Measurements from ENCODE around the gene CEP57L1.

GRCh38 chr6:109088995-109089394, 6.3 kb upstream of the CEP57L1 start:
- TF ChIP-seq, protein P1, sequence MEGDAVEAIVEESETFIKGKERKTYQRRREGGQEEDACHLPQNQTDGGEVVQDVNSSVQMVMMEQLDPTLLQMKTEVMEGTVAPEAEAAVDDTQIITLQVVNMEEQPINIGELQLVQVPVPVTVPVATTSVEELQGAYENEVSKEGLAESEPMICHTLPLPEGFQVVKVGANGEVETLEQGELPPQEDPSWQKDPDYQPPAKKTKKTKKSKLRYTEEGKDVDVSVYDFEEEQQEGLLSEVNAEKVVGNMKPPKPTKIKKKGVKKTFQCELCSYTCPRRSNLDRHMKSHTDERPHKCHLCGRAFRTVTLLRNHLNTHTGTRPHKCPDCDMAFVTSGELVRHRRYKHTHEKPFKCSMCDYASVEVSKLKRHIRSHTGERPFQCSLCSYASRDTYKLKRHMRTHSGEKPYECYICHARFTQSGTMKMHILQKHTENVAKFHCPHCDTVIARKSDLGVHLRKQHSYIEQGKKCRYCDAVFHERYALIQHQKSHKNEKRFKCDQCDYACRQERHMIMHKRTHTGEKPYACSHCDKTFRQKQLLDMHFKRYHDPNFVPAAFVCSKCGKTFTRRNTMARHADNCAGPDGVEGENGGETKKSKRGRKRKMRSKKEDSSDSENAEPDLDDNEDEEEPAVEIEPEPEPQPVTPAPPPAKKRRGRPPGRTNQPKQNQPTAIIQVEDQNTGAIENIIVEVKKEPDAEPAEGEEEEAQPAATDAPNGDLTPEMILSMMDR (IDR thresholded peaks at IDR 0.05), result no peak
- no peak for TF ChIP-seq POLR2A (IDR thresholded peaks at IDR 0.05)

All from lower leg skin (tissue), 3 donors.